MCF 10A (cell line): ENCODE results near the gene IFFO2. TPM values are rescaled to one million over a fixed set of nuclear protein-coding genes. Genes with fewer than 3 reads are reported as not detected.
"Not testable (repeated sequence)": the region's sequence is repeated elsewhere in the genome, so short reads cannot be mapped to it uniquely, and the experiment has no call there.

Experiments used
- BruUV-seq: library from RNA; stranded (reverse); fragments of 400-500 nt; replicated peaks from 2 replicates; lab custom pipeline; 2021; lab: Mats Ljungman, UMichigan
- CTCF ChIA-PET: fragments of 300-600 bp; sonication (Branson Sonifier 250); formaldehyde crosslinking; extraction: SDS; loops from one replicate; lab custom pipeline; 2021; ENCODE audit warnings: antibody characterized with exemption, inconsistent platforms; lab: Yijun Ruan, JAX
- POLR2A ChIA-PET: fragments of 300-600, 350-650 bp; sonication (Branson Sonifier 250); formaldehyde crosslinking; extraction: SDS; loops from one replicate; lab custom pipeline; 2020; ENCODE audit warnings: antibody characterized with exemption, inconsistent platforms; lab: Yijun Ruan, JAX
- DNase-seq: peaks from one replicate; pipeline ENCODE4 v3.0.0-alpha.2; 2018; ENCODE audit not compliant: unreplicated experiment
- H3K27ac Mint-ChIP-seq: one replicate; pipeline ENCODE4 v1.8.0; 2022; ENCODE audit warnings: mild to moderate bottlenecking, low read depth, mixed read lengths; ENCODE audit not compliant: unreplicated experiment
- H3K27me3 Mint-ChIP-seq: one replicate; pipeline ENCODE4 v1.8.0; 2022; ENCODE audit warnings: mixed read lengths; ENCODE audit not compliant: insufficient read depth, unreplicated experiment
- H3K36me3 Mint-ChIP-seq: one replicate; pipeline ENCODE4 v1.8.0; 2022; ENCODE audit warnings: mild to moderate bottlenecking, moderate library complexity, mixed read lengths; ENCODE audit not compliant: insufficient read depth, unreplicated experiment
- H3K4me1 Mint-ChIP-seq: one replicate; pipeline ENCODE4 v1.8.0; 2022; ENCODE audit warnings: mixed read lengths; ENCODE audit not compliant: insufficient read depth, unreplicated experiment
- H3K4me3 Mint-ChIP-seq: one replicate; pipeline ENCODE4 v1.8.0; 2022; ENCODE audit warnings: mild to moderate bottlenecking, moderate library complexity, mixed read lengths; ENCODE audit not compliant: unreplicated experiment
- H3K9me3 Mint-ChIP-seq: one replicate; pipeline ENCODE4 v1.8.0; 2022; ENCODE audit warnings: mixed read lengths; ENCODE audit not compliant: unreplicated experiment
- CTCF ChIP-seq: fragments of 200-600 bp; IDR thresholded peaks from one replicate; pipeline ENCODE4 v1.8.0; 2022; ENCODE audit warnings: antibody characterized with exemption, mild to moderate bottlenecking; ENCODE audit not compliant: unreplicated experiment
- intact Hi-C: fragments of 100-400 bp; cut with micrococcal nuclease; formaldehyde crosslinking; loops from 2 replicates; pipeline ENCODE4 v1.14.1; 2022
- total RNA-seq: library from RNA; stranded (reverse); gene quantifications from 2 replicates; pipeline ENCODE4 v1.2.3, GENCODE V29; 2022

IFFO2 gene
- total RNA-seq, 1 experiment from 2014 or later, result 21.0 TPM

- intact Hi-C loops, result no loop called here
- POLR2A ChIA-PET, result interaction anchor here (0.6 to 1.2 kb wide), 2 partner anchors 13 to 1611 kb away, joined by 3 read pairs; no protein-coding TSS in a partner anchor
- Mint-ChIP-seq H3K9me3 (no peaks in the 10 kb centered on the region), H3K4me1 (peaks cover 16% of the 10 kb centered on the region), H3K4me3 (no peak overlapping the region), H3K27me3 (no peaks in the 10 kb centered on the region), H3K27ac (no peak overlapping the region), H3K36me3 (no peaks in the 10 kb centered on the region)
- no peak for DNase-seq
- CTCF ChIA-PET, result interaction anchor here (0.7 to 1.9 kb wide), 5 partner anchors 12 to 198 kb away, joined by 3 to 13 read pairs (median 4); no protein-coding TSS in a partner anchor
- TF ChIP-seq CTCF, result no peak
- no TSS peak for BruUV-seq
These were observed 57.0 kb downstream of the IFFO2 start for GRCh38 chr1:18899363-18900049.

GRCh38 chr1:18898567-18898966, 57.9 kb downstream of the IFFO2 start:
- Mint-ChIP-seq H3K27me3 (no peaks in the 10 kb centered on the region), H3K4me1 (peaks cover 13% of the 10 kb centered on the region), H3K27ac (no peak overlapping the region), H3K9me3 (no peaks in the 10 kb centered on the region), H3K4me3 (no peak overlapping the region), H3K36me3 (no peaks in the 10 kb centered on the region)
- POLR2A ChIA-PET, result interaction anchor here (0.6 kb wide), 1 partner anchor 1610 kb away, joined by 3 read pairs; no protein-coding TSS in a partner anchor
- CTCF ChIA-PET, result interaction anchor here (1.1 to 1.5 kb wide), 2 partner anchors 15 to 23 kb away, joined by 4 to 6 read pairs; no protein-coding TSS in a partner anchor
- DNase-seq, result no peak
- BruUV-seq, result no TSS peak
- no peak for TF ChIP-seq CTCF
- intact Hi-C loops, result no loop called here

DNA sequence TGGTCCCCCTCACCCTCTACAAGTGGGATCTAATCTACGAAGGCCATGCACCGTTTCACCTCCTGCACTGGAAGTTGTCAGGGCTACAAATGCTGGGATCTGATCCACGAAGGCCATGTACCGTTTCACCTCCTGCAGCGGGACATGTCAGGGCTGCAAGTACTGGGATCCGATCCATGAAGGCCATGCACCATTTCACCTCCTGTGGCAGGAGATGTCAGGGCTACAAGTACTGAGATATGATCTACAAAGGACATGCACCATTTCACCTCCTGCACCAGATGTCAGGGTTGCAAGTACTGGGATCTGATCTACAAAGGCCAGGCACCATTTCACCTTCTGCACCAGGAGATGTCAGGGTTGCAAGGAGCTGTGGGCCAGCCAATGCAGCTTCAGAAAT, 61.2 kb downstream of the IFFO2 start:
- no peaks in the 10 kb centered on the region for H3K36me3 Mint-ChIP-seq
- H3K27me3 Mint-ChIP-seq, result no peaks in the 10 kb centered on the region
- H3K27ac Mint-ChIP-seq, result no peak overlapping the region
- ChIA-PET CTCF (interaction anchor here (0.6 to 1.0 kb wide), 3 partner anchors 12 to 563 kb away, joined by 3 to 5 read pairs (median 3); no protein-coding TSS in a partner anchor), POLR2A (no interaction called here)
- H3K4me3 Mint-ChIP-seq, result no peak overlapping the region
- BruUV-seq, result no TSS peak
- TF ChIP-seq CTCF, result no peak
- no peaks in the 10 kb centered on the region for H3K9me3 Mint-ChIP-seq
- intact Hi-C loops, result no loop called here
- DNase-seq, result no peak
- H3K4me1 Mint-ChIP-seq, result no peaks in the 10 kb centered on the region

DNA sequence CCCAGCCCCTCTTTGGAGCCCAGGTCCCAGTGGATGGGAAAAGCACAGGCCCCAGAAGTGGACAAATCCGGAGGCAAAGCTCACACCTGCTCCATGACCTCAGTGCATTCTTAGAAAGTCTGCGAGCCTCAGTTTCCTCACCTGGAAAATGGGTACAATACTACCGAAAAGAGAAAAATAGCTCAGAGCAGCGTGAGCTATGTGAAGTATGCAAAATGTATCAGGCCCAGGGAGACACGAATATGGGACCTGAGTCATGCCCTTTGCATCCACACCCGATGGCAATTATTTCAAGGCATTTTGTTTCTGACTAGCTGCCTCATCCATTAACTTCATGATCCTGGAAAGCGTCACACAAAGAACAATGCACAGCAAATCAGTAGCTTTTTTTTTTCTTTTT, 63.4 kb downstream of the IFFO2 start:
- POLR2A ChIA-PET, result interaction anchor here (2.2 kb wide), 1 partner anchor 182 kb away, joined by 4 read pairs; no protein-coding TSS in a partner anchor
- CTCF ChIA-PET, result interaction anchor here (0.6 to 2.5 kb wide), 9 partner anchors 9 to 259 kb away, joined by 3 to 14 read pairs (median 4); no protein-coding TSS in a partner anchor

DNA sequence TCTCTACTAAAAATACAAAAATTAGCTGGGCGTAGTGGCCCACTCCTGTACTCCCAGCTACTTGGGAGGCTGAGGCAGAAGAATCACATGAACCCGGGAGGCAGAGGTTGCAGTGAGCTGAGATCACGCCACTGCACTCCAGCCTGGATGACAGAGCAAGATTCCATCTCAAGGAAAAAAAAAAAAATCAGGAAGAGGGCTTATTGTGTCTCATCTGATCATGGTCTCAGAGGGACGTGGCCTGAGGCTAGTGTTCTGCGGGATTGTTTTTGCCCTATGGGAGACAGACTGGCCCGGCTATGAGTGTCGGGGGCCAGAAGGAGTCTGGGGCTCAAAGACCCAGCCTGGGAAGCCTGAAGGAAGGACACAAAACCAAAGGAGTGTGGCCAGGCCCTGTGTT, 64.6 kb downstream of the IFFO2 start:
- H3K4me3 Mint-ChIP-seq, DNase-seq, H3K9me3 Mint-ChIP-seq, H3K27ac Mint-ChIP-seq, intact Hi-C loops, H3K36me3 Mint-ChIP-seq, H3K4me1 Mint-ChIP-seq, H3K27me3 Mint-ChIP-seq, BruUV-seq: not testable (repeated sequence)
- ChIA-PET POLR2A (interaction anchor here (1.0 to 2.2 kb wide), 3 partner anchors 11 to 261 kb away, joined by 3 to 4 read pairs (median 4); partner anchors contain the start of gene ALDH4A1), CTCF (interaction anchor here (0.5 kb wide), 2 partner anchors 11 to 17 kb away, joined by 3 to 5 read pairs; no protein-coding TSS in a partner anchor)

More for the DNA sequence above, 63.4 kb downstream of the IFFO2 start:
- no peaks in the 10 kb centered on the region for H3K36me3 Mint-ChIP-seq
- no peak overlapping the region for H3K27ac Mint-ChIP-seq
- intact Hi-C loops, result no loop called here
- no peak for DNase-seq
- no TSS peak for BruUV-seq
- no peak overlapping the region for H3K4me3 Mint-ChIP-seq
- no peak for TF ChIP-seq CTCF
- H3K27me3 Mint-ChIP-seq, result no peaks in the 10 kb centered on the region
- H3K4me1 Mint-ChIP-seq, result no peaks in the 10 kb centered on the region
- no peaks in the 10 kb centered on the region for H3K9me3 Mint-ChIP-seq
